ENCODE results near the gene NALCN.
A peak's percentile ranks its signal among the peaks of the same experiment; 100 is the strongest.

Gene NALCN

DNA sequence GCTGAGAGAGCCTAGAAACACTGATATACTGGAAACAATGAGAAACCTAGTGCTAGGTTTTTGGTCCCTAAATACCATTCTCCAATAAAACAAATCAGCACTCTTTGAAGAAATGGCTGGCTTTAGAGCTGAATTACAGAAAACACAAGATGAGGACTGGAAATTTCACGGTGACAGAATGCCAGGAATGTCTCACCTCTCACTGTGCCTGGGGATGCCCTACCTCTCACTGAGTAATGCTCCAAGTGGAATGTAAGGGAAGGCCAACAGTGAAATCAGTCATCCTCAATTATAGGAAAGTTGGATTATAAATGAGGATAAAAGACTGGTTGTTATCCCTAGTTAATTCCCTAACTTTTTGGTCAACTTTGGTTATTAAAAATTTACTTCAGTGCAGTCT, 259.0 kb downstream of the NALCN start:
- H3K4me3 ChIP-seq (ENCODE audit: control insufficient read depth, low read depth, low read length) = no peak overlapping the region
- DNase-seq (ENCODE audit: low read depth) = no peak
- TF ChIP-seq, protein P1, sequence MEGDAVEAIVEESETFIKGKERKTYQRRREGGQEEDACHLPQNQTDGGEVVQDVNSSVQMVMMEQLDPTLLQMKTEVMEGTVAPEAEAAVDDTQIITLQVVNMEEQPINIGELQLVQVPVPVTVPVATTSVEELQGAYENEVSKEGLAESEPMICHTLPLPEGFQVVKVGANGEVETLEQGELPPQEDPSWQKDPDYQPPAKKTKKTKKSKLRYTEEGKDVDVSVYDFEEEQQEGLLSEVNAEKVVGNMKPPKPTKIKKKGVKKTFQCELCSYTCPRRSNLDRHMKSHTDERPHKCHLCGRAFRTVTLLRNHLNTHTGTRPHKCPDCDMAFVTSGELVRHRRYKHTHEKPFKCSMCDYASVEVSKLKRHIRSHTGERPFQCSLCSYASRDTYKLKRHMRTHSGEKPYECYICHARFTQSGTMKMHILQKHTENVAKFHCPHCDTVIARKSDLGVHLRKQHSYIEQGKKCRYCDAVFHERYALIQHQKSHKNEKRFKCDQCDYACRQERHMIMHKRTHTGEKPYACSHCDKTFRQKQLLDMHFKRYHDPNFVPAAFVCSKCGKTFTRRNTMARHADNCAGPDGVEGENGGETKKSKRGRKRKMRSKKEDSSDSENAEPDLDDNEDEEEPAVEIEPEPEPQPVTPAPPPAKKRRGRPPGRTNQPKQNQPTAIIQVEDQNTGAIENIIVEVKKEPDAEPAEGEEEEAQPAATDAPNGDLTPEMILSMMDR (conservative IDR thresholded peaks at IDR 0.05; ENCODE audit: control insufficient read depth, insufficient read depth, low read depth, low read length) = no peak

DNA sequence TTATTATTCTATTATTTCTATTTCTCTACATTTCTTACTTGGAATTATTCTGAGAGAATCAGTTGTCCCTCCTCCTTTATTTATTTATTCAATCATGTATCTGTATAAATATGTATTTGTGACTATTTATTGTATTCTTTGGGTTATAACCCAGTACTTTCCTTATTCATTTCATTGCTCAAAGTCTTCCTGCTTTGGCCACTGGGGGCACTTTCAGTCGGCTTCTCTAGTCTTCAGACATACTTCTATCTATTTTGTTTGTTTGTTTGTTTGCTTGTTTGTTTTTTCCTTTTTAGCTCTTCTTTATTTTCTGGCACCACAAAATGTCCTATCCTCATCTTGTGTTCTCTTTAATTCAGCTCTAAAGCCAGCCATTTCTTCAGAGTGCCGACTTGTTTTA, 260.4 kb downstream of the NALCN start:
- TF ChIP-seq, protein P1 (conservative IDR thresholded peaks at IDR 0.05; ENCODE audit: control insufficient read depth, insufficient read depth, low read depth, low read length) = peak; percentile 65
- no peak overlapping the region for H3K4me3 ChIP-seq (ENCODE audit: control insufficient read depth, low read depth, low read length)
- peak; percentile 16 for DNase-seq (ENCODE audit: low read depth)

DNA sequence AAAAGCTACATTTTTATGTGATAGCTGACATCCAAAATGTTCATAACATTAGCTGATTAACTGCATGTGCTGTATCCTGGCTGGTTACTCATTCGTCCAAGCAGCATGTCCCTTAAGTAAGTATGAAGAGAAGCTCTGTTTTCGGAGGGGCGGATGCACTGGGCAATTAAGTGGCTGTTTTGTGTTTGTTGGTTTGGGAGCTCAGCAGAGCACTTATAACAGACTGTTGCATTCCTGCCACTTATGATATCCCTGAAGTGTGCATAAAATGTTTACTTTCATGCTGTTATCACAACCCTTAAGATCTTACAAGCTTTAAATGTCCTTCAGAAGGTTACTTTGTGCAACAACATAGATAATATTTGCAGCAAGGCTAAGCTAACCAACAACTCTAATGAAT, 264.1 kb downstream of the NALCN start:
- DNase-seq (ENCODE audit: low read depth) = no peak
- no peak overlapping the region for H3K4me3 ChIP-seq (ENCODE audit: control insufficient read depth, low read depth, low read length)
- TF ChIP-seq, protein P1 (conservative IDR thresholded peaks at IDR 0.05; ENCODE audit: control insufficient read depth, insufficient read depth, low read depth, low read length) = no peak

DNA sequence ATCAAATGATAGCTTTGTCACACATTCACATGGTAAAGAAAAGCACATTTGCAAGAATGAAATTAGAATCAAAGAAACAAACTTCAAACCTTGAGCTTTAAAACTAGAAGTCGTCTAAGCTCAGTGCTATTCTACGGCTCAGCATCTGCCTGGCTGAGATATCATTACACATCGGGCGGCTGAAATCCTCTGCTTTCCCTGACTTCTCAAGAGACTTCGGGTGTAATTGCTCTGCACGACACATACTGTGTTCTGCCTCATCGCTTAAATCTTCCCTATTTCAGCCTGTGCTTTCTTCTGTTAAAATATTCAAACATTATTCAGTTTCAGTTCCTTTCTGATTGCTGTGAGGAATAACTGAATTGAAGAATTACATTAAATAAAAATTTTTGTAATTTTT, 265.3 kb downstream of the NALCN start:
- TF ChIP-seq, protein P1 (conservative IDR thresholded peaks at IDR 0.05; ENCODE audit: control insufficient read depth, insufficient read depth, low read depth, low read length) = no peak
- peak; percentile 26 for DNase-seq (ENCODE audit: low read depth)

DNA sequence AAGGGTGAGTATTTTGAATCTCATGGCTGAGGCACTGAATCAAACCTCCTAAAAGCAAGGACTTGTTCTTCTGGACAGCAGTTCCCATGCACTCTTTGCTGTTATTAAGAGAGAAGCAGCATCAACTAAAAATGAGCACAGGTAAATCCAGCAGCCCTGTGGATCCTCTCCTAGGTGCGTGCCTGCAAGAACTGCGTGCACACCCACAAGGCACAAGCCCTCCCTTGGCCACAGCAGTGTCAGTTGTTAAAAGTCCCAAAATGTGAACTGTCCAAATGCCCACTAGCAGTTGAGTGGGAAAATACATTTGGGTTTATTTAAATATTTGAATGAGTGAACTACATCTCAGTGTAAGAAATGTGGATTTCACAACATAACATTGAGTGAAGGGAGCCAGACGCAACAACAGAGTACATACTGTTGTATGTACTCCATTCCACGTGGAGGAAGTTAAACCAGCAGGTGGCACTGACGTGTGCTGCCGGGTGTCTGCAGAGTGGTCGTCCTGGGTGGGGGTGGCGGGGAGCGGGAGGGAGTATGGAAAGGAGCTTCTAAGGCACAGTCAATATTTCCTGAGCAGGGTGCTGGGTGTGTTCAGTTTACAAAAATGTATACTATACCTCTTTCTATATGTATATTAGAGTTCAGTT, 266.4 kb downstream of the NALCN start:
- H3K4me3 ChIP-seq (ENCODE audit: control insufficient read depth, low read depth, low read length) = no peak overlapping the region
- TF ChIP-seq, protein P1 (conservative IDR thresholded peaks at IDR 0.05; ENCODE audit: control insufficient read depth, insufficient read depth, low read depth, low read length) = peak; percentile 46
- DNase-seq (ENCODE audit: low read depth) = peak; percentile 62

More for the DNA sequence above, 265.3 kb downstream of the NALCN start:
- H3K4me3 ChIP-seq (ENCODE audit: control insufficient read depth, low read depth, low read length) = no peak overlapping the region

DNA sequence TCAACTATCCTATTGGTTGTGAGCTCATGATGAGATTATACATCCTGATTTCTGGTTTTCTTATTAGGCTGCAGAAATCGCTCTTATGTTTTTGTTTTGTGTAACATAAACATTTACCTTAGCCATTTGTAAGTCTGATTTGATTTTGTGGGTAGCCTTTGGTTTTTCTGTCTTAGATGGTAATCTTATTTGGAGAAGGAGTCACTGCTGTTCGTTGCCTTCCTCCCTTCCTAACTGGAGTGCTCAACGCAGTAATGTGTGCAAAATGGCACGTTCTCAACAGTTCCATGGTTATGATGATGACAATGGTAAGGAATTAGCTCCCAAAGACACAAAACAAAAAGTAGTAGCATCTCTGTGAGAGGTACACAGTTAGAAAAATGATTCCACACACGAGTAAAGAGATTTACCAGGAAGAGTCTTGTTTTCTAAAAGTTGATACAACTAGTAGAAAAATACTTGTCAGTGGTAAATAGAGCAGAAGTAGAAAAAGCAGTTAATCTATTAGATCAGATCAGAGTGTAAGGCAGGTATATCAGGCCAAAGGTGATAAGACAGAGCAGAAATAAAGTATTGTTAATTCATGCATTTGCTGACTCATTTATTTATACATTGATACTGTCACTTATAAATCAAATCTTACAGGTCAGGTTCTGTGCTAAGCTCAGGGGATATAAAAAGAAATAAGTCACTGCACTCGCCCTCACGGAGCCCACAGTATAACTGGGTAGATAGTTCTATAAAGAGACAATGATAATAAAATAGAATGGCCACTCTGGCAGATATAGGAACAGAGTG, 270.0 kb downstream of the NALCN start:
- no peak overlapping the region for H3K4me3 ChIP-seq (ENCODE audit: control insufficient read depth, low read depth, low read length)
- no peak for DNase-seq (ENCODE audit: low read depth)
- TF ChIP-seq, protein P1 (conservative IDR thresholded peaks at IDR 0.05; ENCODE audit: control insufficient read depth, insufficient read depth, low read depth, low read length) = no peak
